Glutamatergic neuron (in vitro differentiated cells): ENCODE measurements around the gene TEX28. TPM values are rescaled to one million over a fixed set of nuclear protein-coding genes. Genes with fewer than 3 reads are reported as not detected.

ENCODE experiments used
- DNase-seq: peaks from one replicate; pipeline ENCODE4 v3.0.0; 2022
- H3K27ac Mint-ChIP-seq: one replicate; pipeline ENCODE4 v1.8.0; 2020; ENCODE audit warnings: mild to moderate bottlenecking, mixed read lengths, inconsistent platforms; ENCODE audit not compliant: unreplicated experiment
- H3K27me3 Mint-ChIP-seq: one replicate; pipeline ENCODE4 v1.8.0; 2020; ENCODE audit warnings: mild to moderate bottlenecking, moderate library complexity, mixed read lengths, inconsistent platforms; ENCODE audit not compliant: unreplicated experiment
- H3K36me3 Mint-ChIP-seq: one replicate; pipeline ENCODE4 v1.8.0; 2020; ENCODE audit warnings: mild to moderate bottlenecking, mixed read lengths, inconsistent platforms; ENCODE audit not compliant: unreplicated experiment
- H3K4me1 Mint-ChIP-seq: one replicate; pipeline ENCODE4 v1.8.0; 2020; ENCODE audit warnings: mild to moderate bottlenecking, low read depth, mixed read lengths, inconsistent platforms; ENCODE audit not compliant: unreplicated experiment
- H3K4me3 Mint-ChIP-seq: one replicate; pipeline ENCODE4 v1.8.0; 2020; ENCODE audit warnings: mild to moderate bottlenecking, mixed read lengths, inconsistent platforms; ENCODE audit not compliant: unreplicated experiment
- H3K9me3 Mint-ChIP-seq: one replicate; pipeline ENCODE4 v1.8.0; 2020; ENCODE audit warnings: mild to moderate bottlenecking, moderate library complexity, mixed read lengths, inconsistent platforms; ENCODE audit not compliant: unreplicated experiment
- total RNA-seq: library from RNA; stranded (reverse); fragmentation: NEBNext Ultra II Directional; extraction: Animal tissue kit (Norgen Biotek cat#: 25700); gene quantifications from one replicate; pipeline ENCODE4 v1.2.1, GENCODE V29; 2021; ENCODE audit not compliant: unreplicated experiment
- TF ChIP-seq, protein P1 (sequence below): fragments of 200-600 bp; sonication (generic); IDR thresholded peaks from one replicate; pipeline ENCODE4 v1.5.0; 2021; ENCODE audit not compliant: partially characterized antibody, unreplicated experiment

The TEX28 gene
- total RNA-seq, 1 donor from 2014 or later, result not detected

DNA sequence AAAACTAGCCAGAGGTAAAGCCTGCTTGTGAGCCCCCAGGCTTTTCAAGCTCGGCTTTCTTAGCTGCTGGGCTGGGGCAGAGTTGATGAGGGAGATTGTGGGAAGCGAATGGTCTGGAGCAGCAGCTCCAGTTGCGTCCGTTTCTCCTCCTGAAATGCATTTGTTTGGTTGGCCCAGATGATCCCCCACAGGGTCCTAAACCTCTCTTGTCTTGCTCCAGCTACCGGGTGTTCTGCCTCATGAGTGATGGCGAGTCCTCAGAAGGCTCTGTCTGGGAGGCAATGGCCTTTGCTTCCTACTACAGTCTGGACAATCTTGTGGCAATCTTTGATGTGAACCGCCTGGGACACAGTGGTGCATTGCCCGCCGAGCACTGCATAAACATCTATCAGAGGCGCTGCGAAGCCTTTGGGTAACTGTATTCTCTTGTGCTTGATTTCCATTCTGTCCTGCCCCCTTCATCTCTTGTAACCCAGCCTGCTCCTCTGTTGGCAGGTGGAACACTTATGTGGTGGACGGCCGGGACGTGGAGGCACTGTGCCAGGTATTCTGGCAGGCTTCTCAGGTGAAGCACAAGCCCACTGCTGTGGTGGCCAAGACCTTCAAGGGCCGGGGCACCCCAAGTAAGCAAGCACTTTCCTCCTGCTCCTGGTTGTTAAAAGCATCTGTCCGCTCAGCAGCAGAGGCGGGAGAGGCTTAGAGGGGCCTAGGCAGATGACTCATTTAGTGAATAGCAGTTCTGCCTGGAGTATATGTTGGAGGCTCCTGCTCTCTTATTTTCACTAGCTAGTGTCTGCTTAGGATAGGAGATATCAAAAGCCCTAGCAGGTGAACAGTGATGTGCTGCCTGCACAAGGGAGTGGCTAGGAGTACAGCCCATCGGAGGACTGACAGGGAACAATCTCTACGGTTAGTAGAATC is 16.0 kb upstream of the TEX28 start:
- Mint-ChIP-seq H3K4me3 (no peak overlapping the region), H3K9me3 (no peaks in the 10 kb centered on the region), H3K27ac (no peak overlapping the region), H3K27me3 (no peaks in the 10 kb centered on the region), H3K36me3 (no peaks in the 10 kb centered on the region), H3K4me1 (no peaks in the 10 kb centered on the region)
- DNase-seq, result no peak
- TF ChIP-seq, protein P1, sequence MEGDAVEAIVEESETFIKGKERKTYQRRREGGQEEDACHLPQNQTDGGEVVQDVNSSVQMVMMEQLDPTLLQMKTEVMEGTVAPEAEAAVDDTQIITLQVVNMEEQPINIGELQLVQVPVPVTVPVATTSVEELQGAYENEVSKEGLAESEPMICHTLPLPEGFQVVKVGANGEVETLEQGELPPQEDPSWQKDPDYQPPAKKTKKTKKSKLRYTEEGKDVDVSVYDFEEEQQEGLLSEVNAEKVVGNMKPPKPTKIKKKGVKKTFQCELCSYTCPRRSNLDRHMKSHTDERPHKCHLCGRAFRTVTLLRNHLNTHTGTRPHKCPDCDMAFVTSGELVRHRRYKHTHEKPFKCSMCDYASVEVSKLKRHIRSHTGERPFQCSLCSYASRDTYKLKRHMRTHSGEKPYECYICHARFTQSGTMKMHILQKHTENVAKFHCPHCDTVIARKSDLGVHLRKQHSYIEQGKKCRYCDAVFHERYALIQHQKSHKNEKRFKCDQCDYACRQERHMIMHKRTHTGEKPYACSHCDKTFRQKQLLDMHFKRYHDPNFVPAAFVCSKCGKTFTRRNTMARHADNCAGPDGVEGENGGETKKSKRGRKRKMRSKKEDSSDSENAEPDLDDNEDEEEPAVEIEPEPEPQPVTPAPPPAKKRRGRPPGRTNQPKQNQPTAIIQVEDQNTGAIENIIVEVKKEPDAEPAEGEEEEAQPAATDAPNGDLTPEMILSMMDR, result no peak

DNA sequence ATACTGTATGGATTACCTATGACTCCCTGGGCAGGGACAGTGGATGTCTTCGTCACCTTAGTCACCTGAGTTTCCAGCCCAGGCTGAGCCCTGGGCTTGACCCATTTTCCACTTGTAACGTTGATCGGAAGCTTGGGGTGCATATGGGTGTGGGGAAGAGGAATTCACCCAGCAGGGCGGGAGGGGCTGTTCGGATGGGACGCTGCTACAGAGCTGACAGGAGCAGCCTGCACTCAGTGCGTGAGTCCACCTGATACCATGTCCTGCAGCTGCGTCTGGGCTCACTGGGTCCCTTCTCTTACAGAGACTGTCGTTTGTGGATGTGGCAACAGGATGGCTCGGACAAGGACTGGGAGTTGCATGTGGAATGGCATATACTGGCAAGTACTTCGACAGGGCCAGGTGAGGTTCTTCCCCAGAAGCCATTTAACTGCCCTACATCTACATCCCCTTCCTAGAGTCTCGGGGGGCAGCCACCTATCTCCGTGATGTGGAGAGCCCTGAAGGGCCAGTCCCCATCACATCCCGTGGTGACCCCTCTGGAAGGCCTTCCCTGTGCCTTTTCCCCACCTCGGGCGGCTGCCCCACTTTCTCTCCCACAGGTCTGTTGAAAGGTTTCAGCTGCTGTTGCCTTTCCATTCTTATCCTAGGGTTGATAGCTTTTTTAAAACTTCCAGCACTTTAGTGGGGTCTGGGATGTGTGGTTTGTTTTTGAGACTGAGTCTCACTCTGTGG is 14.3 kb upstream of the TEX28 start:
- TF ChIP-seq, protein P1, result no peak
- Mint-ChIP-seq H3K4me3 (no peak overlapping the region), H3K27ac (no peak overlapping the region), H3K27me3 (no peaks in the 10 kb centered on the region), H3K9me3 (no peaks in the 10 kb centered on the region), H3K36me3 (no peaks in the 10 kb centered on the region), H3K4me1 (no peaks in the 10 kb centered on the region)
- no peak for DNase-seq

DNA sequence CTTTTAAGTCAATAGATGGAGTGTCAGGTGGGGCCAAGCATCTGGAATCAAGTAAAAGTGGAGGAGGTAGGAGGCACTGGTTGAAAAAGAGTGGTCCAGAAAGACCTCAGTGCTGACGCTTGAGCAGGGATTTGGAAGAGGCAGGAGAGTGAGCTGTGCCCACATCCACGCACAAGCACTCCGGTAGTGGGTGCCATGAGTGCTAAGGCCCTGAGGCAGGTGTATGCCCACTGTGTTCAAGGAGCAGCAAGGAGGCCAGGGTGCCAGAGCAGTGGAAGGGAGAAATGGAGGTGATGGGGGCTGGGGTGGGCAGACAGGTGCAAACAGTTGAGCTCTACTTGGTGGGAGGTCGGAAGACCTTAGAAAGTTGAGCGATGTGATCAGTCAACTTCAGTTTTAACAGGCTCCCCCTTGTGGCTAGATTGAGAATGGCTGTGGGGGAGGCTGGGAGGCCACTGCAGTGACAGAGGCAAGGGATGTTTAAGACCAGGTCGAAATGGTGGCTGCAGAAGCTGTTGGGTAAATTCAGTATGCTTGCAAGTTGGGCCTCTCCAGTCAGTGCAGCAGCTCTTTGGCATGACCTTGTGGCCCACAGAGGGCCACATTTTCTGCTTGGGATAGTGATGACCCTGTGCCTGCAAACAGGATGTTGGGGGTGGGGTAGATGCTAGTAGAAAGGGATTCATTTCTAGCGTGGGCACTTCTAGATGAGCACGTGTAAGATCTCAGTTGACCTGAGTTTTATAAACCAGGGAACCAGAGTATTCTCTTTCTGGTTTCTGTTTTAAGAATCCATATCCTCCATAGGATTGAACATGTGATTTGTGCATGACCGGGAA is 13.4 kb upstream of the TEX28 start:
- DNase-seq, result peak; percentile 74
- Mint-ChIP-seq H3K27me3 (peaks cover 2% of the 10 kb centered on the region), H3K4me1 (no peaks in the 10 kb centered on the region), H3K9me3 (no peaks in the 10 kb centered on the region), H3K4me3 (no peak overlapping the region), H3K36me3 (no peaks in the 10 kb centered on the region), H3K27ac (no peak overlapping the region)
- TF ChIP-seq, protein P1, result peak; percentile 71

DNA sequence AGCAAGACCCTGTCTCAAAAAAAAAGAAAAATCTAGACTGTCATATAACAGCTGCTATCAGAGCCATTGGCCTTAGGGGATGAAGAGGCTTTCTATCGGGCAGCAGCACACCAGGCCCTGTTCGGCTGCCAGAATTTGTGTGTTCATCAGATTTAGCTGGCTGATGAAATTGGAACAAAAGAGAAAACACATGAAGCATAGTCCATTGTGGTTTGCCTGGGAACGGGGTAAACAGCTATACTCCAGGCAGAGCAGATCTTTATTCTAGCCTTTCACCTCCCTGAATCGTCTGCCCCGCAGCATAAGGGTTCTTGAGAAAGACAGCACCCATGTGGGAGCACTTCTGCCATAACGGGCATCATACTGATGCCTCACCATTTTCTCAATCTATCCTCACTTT is 12.3 kb upstream of the TEX28 start:
- no peak overlapping the region for H3K4me3 Mint-ChIP-seq
- TF ChIP-seq, protein P1, result no peak
- H3K4me1 Mint-ChIP-seq, result no peaks in the 10 kb centered on the region
- DNase-seq, result no peak
- peaks cover 2% of the 10 kb centered on the region for H3K27me3 Mint-ChIP-seq
- no peaks in the 10 kb centered on the region for H3K36me3 Mint-ChIP-seq
- no peak overlapping the region for H3K27ac Mint-ChIP-seq
- H3K9me3 Mint-ChIP-seq, result no peaks in the 10 kb centered on the region
